IPS DF 4.7 (cell line): ENCODE results near the gene ATCAY.
"Not testable (repeated sequence)": the region's sequence is repeated elsewhere in the genome, so short reads cannot be mapped to it uniquely, and the experiment has no call there.

ENCODE experiments used
- DNase-seq: peaks from one replicate; pipeline ENCODE4 v3.0.0-alpha.2; 2013; ENCODE audit warnings: low spot score; ENCODE audit errors: extremely low read depth

Gene ATCAY

GRCh38 chr19:3899531-3900294, 19.2 kb downstream of the ATCAY start:
- no peak for DNase-seq

GRCh38 chr19:3902317-3902973, 22.0 kb downstream of the ATCAY start:
- no peak for DNase-seq

GRCh38 chr19:3904233-3904632, 23.7 kb downstream of the ATCAY start:
- DNase-seq, result no peak

GRCh38 chr19:3907626-3908265, 27.3 kb downstream of the ATCAY start:
- DNase-seq, result no peak

- no peak for DNase-seq
Observed at GRCh38 chr19:3908266-3909054, 28.0 kb downstream of the ATCAY start.

GRCh38 chr19:3910105-3910504, 29.6 kb downstream of the ATCAY start:
- no peak for DNase-seq

- DNase-seq, result no peak
Observed at GRCh38 chr19:3914199-3914598, 33.7 kb downstream of the ATCAY start.

GRCh38 chr19:3916033-3916432, 35.5 kb downstream of the ATCAY start:
- DNase-seq, result no peak

GRCh38 chr19:3919793-3920192, 39.3 kb downstream of the ATCAY start:
- DNase-seq, result no peak

GRCh38 chr19:3923096-3923758, 42.7 kb downstream of the ATCAY start:
- no peak for DNase-seq

GRCh38 chr19:3923912-3924311, 43.4 kb downstream of the ATCAY start:
- DNase-seq, result no peak

GRCh38 chr19:3931041-3931440, 50.6 kb downstream of the ATCAY start:
- DNase-seq, result no peak

GRCh38 chr19:3932931-3933810, 52.7 kb downstream of the ATCAY start, which contains the start of gene NMRK2:
Gene NMRK2 (plus strand): TSS chr19:3933069. CDS start chr19:3933672, 603 bp downstream.
- peak; percentile 64 for DNase-seq

- no peak for DNase-seq
Observed at GRCh38 chr19:3936506-3937442, 56.3 kb downstream of the ATCAY start.

- DNase-seq, result not testable (repeated sequence)
Observed at GRCh38 chr19:3938300-3938950, 57.9 kb downstream of the ATCAY start.

- no peak for DNase-seq
Observed at GRCh38 chr19:3942790-3943409, 62.4 kb downstream of the ATCAY start.

GRCh38 chr19:3944018-3944721, 63.7 kb downstream of the ATCAY start:
- no peak for DNase-seq
